Hepatocyte (in vitro differentiated cells): Measurements from ENCODE around the gene IPO11. TPM values are rescaled to one million over a fixed set of nuclear protein-coding genes. Genes with fewer than 3 reads are reported as not detected.
A peak's percentile ranks its signal among the peaks of the same experiment; 100 is the strongest.

Source experiments
- DNase-seq: peaks from one replicate; pipeline ENCODE4 v3.0.0-alpha.2; 2016; ENCODE audit warnings: low spot score
- H2AFZ ChIP-seq: fragments of 200-600 bp; sonication (generic); 2 replicates; pipeline ENCODE4 v1.6.0; 2016; ENCODE audit warnings: antibody characterized with exemption, mild to moderate bottlenecking
- H3K27ac ChIP-seq: fragments of 200-600 bp; sonication (generic); 2 replicates; pipeline ENCODE4 v1.5.1; 2016; ENCODE audit warnings: mild to moderate bottlenecking
- H3K27me3 ChIP-seq: fragments of 200-600 bp; sonication (generic); 2 replicates; pipeline ENCODE4 v1.6.1; 2016
- H3K36me3 ChIP-seq: fragments of 200-600 bp; sonication (generic); replicated peaks from 2 replicates; pipeline ENCODE4 v1.5.1; 2016; ENCODE audit warnings: low read depth; ENCODE audit not compliant: insufficient read depth
- H3K4me1 ChIP-seq: fragments of 200-600 bp; sonication (generic); 2 replicates; pipeline ENCODE4 v1.5.1; 2016; ENCODE audit warnings: mild to moderate bottlenecking, moderate library complexity; ENCODE audit not compliant: insufficient read depth
- H3K4me2 ChIP-seq: fragments of 200-600 bp; sonication (generic); 2 replicates; pipeline ENCODE4 v1.6.0; 2016
- H3K4me3 ChIP-seq: fragments of 200-600 bp; sonication (generic); 2 replicates; pipeline ENCODE4 v1.5.1; 2016; ENCODE audit warnings: mild to moderate bottlenecking
- H3K79me2 ChIP-seq: fragments of 200-600 bp; sonication (generic); 2 replicates; pipeline ENCODE4 v1.6.0; 2017; ENCODE audit warnings: mild to moderate bottlenecking
- H3K9me2 ChIP-seq: fragments of 200-600 bp; sonication (generic); replicated peaks from 2 replicates; pipeline ENCODE4 v1.6.0; 2017; ENCODE audit warnings: mild to moderate bottlenecking; ENCODE audit not compliant: insufficient read depth
- H3K9me3 ChIP-seq: fragments of 200-600 bp; sonication (generic); 2 replicates; pipeline ENCODE4 v1.5.1; 2016; ENCODE audit warnings: low read depth, mild to moderate bottlenecking
- H4K20me1 ChIP-seq: fragments of 200-600 bp; sonication (generic); 2 replicates; pipeline ENCODE4 v1.6.0; 2016; ENCODE audit warnings: mild to moderate bottlenecking; ENCODE audit not compliant: insufficient read depth, poor library complexity, severe bottlenecking
- EZH2 ChIP-seq: fragments of 200-600 bp; sonication (generic); IDR thresholded peaks from 2 replicates; pipeline ENCODE4 v1.6.1; 2016; ENCODE audit warnings: antibody characterized with exemption, mild to moderate bottlenecking, borderline replicate concordance
- EZH2phosphoT487 ChIP-seq: fragments of 200-600 bp; sonication (generic); IDR thresholded peaks from one replicate; pipeline ENCODE4 v1.6.1; 2018; ENCODE audit warnings: antibody characterized with exemption, mild to moderate bottlenecking, low read depth, moderate library complexity; ENCODE audit not compliant: unreplicated experiment, severe bottlenecking
- WGBS: methylation state at CpG from one replicate; pipeline ENCODE4 v1.1.6; 2016; ENCODE audit warnings: low lambda C conversion rate; ENCODE audit errors: missing lambda C conversion rate; 5-methylcytosine and 5-hydroxymethylcytosine counted together
- polyA plus RNA-seq: library from polyadenylated mRNA; unstranded; fragments of >200 nt; fragmentation: Nextera tagmentation; extraction: Ambion mirVana; gene quantifications from 2 replicates; pipeline ENCODE4 v1.2.1, GENCODE V29; 2016
- total RNA-seq: library from RNA; depleted of rRNA; stranded (reverse); fragments of >200 nt; gene quantifications from 2 replicates; pipeline ENCODE4 v1.2.3, GENCODE V29; 2014
- TF ChIP-seq, protein P1 (sequence below): fragments of 200-600 bp; sonication (generic); IDR thresholded peaks from 2 replicates; pipeline ENCODE4 v1.5.1; 2016; ENCODE audit warnings: antibody characterized with exemption, mild to moderate bottlenecking; ENCODE audit not compliant: poor library complexity

Gene IPO11
- total and polyA plus RNA-seq, 2 experiments from 2014 or later: 10.3 to 24.2 TPM

DNA sequence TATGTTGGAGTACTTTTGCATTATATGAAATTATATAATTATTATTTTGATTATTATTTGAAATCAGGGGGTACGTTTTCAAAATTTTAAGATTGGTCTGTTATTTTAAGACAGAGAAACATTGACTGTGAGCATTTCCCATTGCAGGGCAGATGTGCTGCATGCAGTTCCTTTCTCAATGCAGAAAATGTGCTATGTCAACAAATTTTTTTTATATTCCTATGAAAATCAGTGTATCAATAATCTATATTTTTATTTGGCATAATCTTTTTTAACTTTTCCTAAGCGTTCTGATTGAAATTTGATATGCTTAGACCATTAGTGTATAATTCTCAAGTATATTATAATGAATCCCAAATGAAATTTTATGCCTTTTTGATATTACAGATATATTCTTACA, 124.2 kb downstream of the IPO11 start:
- no peaks in the 10 kb centered on the region for H4K20me1 ChIP-seq
- H3K4me1 ChIP-seq: no peaks in the 10 kb centered on the region
- 96% methylated on average over 2 of the region's 2 CpGs for WGBS
- no peaks in the 10 kb centered on the region for H3K27me3 ChIP-seq
- no peaks in the 10 kb centered on the region for H3K9me3 ChIP-seq
- H3K9me2 ChIP-seq: no peaks in the 10 kb centered on the region
- DNase-seq: no peak
- H2AFZ ChIP-seq: no peak overlapping the region
- TF ChIP-seq, protein P1, sequence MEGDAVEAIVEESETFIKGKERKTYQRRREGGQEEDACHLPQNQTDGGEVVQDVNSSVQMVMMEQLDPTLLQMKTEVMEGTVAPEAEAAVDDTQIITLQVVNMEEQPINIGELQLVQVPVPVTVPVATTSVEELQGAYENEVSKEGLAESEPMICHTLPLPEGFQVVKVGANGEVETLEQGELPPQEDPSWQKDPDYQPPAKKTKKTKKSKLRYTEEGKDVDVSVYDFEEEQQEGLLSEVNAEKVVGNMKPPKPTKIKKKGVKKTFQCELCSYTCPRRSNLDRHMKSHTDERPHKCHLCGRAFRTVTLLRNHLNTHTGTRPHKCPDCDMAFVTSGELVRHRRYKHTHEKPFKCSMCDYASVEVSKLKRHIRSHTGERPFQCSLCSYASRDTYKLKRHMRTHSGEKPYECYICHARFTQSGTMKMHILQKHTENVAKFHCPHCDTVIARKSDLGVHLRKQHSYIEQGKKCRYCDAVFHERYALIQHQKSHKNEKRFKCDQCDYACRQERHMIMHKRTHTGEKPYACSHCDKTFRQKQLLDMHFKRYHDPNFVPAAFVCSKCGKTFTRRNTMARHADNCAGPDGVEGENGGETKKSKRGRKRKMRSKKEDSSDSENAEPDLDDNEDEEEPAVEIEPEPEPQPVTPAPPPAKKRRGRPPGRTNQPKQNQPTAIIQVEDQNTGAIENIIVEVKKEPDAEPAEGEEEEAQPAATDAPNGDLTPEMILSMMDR: no peak
- no peak for TF ChIP-seq EZH2
- no peak for TF ChIP-seq EZH2phosphoT487
- H3K4me2 ChIP-seq: no peak overlapping the region
- no peak overlapping the region for H3K27ac ChIP-seq
- no peak overlapping the region for H3K4me3 ChIP-seq
- no peaks in the 10 kb centered on the region for H3K36me3 ChIP-seq
- no peaks in the 10 kb centered on the region for H3K79me2 ChIP-seq

DNA sequence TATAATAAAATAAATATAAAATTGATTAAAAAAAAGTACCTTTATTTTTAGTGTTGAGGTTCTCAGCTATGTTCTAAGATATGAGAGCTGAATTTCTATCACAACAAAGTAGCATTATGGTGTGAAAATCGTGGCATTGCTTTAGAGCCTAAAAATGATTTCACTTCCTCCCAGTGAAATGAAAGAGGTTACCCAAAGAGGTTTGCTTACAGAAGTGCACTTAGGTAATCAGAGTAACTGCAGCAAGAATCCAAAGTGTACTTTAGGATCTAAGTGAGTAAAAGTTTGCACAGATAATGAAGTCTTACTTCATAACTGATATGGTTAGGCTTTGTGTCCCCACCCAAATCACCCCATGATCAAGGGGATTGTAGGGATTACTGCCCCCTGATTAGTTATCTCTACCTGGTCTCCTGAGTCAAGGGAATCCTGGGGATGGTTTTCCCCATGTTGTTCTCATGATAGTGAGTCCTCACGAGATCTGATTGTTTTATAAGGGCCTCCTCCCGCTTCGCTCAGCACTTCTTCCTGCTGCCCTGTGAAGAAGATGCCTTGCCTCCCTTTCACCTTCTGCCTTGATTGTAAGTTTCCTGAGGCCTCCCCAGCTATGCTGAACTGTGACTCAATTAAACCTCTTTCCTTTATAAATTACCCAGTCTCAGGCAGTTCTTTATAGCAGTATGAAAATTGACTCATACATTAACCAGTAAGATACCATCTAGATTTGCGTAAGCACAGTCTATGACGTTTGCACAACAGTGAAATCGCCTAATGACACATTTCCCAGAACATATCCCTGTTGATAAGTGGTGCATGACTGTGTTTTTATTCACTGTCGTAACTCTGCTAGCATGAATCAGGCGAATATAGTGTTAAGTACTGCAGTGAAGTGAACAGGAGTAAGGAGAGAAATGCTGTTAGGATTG, 125.7 kb downstream of the IPO11 start:
- DNase-seq: peak; percentile 53
- Histone ChIP-seq H3K27ac (peak overlapping the region; percentile 60), H3K79me2 (no peaks in the 10 kb centered on the region), H3K4me1 (no peaks in the 10 kb centered on the region), H3K4me3 (no peak overlapping the region), H2AFZ (no peak overlapping the region), H3K36me3 (no peaks in the 10 kb centered on the region), H3K9me3 (no peaks in the 10 kb centered on the region), H3K9me2 (no peaks in the 10 kb centered on the region), H3K27me3 (no peaks in the 10 kb centered on the region), H3K4me2 (peak overlapping the region; percentile 21), H4K20me1 (no peaks in the 10 kb centered on the region)
- peak; percentile 47 for TF ChIP-seq EZH2phosphoT487
- TF ChIP-seq, protein P1: no peak
- WGBS: 67% methylated on average over 9 of the region's 9 CpGs

DNA sequence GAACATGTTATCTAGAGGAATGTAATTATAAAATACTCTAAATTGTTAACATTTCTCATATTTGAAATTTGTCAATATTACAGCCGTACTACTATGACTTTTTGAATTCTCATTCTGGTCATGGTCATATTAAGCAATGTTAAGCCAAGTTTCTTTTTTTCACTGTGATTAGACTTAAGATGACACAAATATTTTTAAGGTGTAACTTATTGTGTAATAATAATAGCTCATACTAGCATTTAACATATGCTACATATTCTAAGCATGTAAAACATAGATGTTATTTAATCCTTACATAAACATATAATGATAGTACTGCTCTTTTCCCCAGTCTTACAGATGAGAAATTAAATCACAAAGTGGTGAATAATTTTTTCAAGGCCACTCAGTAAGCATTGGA, 130.2 kb downstream of the IPO11 start:
- no peaks in the 10 kb centered on the region for H3K79me2 ChIP-seq
- no peak overlapping the region for H3K4me2 ChIP-seq
- WGBS: 92% methylated on average over 1 of the region's 1 CpG
- H3K27me3 ChIP-seq: no peaks in the 10 kb centered on the region
- no peaks in the 10 kb centered on the region for H3K4me1 ChIP-seq
- H2AFZ ChIP-seq: no peak overlapping the region
- H3K36me3 ChIP-seq: no peaks in the 10 kb centered on the region
- H3K9me3 ChIP-seq: no peaks in the 10 kb centered on the region
- TF ChIP-seq EZH2: no peak
- H4K20me1 ChIP-seq: no peaks in the 10 kb centered on the region
- H3K27ac ChIP-seq: no peak overlapping the region
- DNase-seq: no peak
- no peak overlapping the region for H3K4me3 ChIP-seq
- H3K9me2 ChIP-seq: no peaks in the 10 kb centered on the region

DNA sequence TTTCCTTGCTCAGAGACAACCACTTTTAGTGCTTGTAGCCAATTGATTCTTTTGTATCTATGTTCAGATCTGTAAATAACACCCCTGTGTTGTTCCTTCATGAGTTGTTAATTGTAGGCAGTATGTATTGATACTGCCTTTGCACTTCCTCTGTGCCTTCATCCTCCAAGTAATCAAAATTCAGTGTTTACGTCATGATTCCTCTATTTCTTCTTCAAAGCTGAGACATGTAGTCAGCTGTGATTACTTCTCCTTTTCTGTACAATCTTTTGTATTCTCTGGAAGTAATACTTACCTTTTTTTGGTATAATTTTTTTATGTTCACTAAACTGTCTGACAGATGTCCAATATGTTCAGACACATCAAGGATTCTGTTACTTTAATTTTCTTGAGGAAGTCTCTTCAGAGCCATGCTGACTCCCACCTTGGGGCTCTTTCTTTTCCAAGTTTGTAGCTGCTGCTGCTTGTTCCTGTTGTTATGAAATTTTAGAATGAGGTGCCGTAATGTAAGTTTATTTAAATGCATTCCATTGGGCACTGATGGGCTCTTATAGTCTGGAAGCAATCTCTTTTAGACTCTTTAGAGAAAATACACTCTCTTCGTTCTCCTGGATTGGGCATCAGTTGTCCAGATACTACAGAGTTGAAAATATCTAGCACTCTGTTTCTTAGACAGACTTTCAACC, 135.5 kb downstream of the IPO11 start:
- H3K4me3 ChIP-seq: no peak overlapping the region
- no peaks in the 10 kb centered on the region for H3K9me2 ChIP-seq
- H3K79me2 ChIP-seq: no peaks in the 10 kb centered on the region
- no peaks in the 10 kb centered on the region for H3K27me3 ChIP-seq
- no peak for DNase-seq
- H3K4me1 ChIP-seq: peaks cover 4% of the 10 kb centered on the region
- no peak overlapping the region for H3K4me2 ChIP-seq
- no peak overlapping the region for H3K27ac ChIP-seq
- 70% methylated on average over 3 of the region's 3 CpGs for WGBS
- no peak for TF ChIP-seq EZH2
- TF ChIP-seq EZH2phosphoT487: no peak
- TF ChIP-seq, protein P1: no peak
- no peaks in the 10 kb centered on the region for H4K20me1 ChIP-seq
- no peaks in the 10 kb centered on the region for H3K36me3 ChIP-seq
- no peak overlapping the region for H2AFZ ChIP-seq
- no peaks in the 10 kb centered on the region for H3K9me3 ChIP-seq
